Measurements from ENCODE around the gene MYO15B.

The MYO15B gene

DNA sequence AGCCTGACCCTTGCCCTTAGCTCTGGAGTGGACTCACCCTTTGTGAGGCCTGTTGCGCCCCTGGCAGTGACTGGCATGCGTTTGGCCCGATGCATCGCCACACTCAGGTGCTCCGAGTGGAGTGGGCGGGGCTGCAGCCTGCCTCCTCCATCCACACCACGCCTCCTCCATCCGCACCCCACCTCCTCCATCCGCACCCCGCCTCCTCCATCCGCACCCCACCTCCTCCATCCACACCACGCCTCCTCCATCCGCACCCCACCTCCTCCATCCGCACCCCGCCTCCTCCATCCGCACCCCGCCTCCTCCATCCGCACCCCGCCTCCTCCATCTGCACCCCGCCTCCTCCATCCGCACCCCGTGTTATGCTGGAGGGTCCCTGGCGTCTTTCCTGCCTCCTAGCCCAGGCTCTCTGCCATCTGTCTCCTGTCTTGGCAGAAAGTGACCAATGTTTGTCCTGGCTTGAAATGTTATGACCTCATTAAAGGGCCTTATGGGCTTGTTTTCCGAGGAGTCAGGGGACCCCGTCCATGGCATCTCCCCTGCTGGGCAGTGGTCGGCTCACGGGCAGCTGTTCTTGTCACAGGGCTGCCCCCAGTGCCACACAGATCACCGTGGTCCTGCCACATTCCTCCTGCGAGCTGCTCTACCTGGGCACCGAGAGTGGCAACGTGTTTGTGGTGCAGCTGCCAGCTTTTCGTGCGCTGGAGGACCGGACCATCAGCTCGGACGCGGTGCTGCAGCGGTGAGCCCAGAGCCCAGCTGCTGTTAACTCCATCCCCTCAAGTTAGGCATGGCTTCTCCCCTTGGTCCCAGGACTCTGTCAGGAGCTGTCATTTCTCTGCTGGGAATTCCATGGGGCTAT lies 28.7 kb upstream of the MYO15B start:
- no peak for DNase-seq

DNA sequence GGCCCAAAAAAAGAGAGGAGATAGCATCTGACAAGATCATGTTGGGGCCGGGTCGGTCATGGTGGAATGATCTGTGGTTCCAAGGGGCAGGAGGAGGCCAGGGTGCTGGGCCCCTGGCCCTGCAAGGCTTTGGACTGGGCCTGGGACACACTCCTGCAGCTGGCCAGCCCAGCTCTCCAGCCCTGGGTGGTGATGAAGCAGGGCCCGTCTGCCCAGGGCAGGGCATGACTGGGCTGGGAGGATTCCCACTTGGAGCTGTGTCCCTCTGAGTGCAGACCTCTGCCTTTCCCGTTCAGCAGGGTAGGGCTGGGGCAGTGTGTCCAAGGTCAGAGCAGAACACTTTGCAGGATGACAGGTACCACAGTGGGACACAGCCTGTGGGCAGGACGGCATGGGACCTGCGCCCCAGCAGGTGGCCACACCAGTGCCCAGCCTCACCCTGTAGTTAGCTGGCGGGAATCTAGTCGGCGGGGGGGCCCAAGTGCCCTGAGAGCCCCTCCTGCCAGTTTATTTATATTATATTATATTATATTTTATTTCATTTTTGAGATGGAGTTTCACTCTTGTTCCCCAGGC lies 27.6 kb upstream of the MYO15B start:
- DNase-seq: no peak

GRCh38 chr17:75561927-75562603 lies 25.5 kb upstream of the MYO15B start:
- no peak for DNase-seq

- DNase-seq: no peak
Measured at GRCh38 chr17:75563063-75563758, 24.4 kb upstream of the MYO15B start.

GRCh38 chr17:75564195-75564594 lies 23.4 kb upstream of the MYO15B start:
- DNase-seq: no peak

- no peak for DNase-seq
Measured at GRCh38 chr17:75565066-75565465, 22.5 kb upstream of the MYO15B start.

GRCh38 chr17:75565618-75566017 lies 22.0 kb upstream of the MYO15B start:
- DNase-seq: no peak

- DNase-seq: no peak
Measured at GRCh38 chr17:75566416-75566815, 21.2 kb upstream of the MYO15B start.

DNA sequence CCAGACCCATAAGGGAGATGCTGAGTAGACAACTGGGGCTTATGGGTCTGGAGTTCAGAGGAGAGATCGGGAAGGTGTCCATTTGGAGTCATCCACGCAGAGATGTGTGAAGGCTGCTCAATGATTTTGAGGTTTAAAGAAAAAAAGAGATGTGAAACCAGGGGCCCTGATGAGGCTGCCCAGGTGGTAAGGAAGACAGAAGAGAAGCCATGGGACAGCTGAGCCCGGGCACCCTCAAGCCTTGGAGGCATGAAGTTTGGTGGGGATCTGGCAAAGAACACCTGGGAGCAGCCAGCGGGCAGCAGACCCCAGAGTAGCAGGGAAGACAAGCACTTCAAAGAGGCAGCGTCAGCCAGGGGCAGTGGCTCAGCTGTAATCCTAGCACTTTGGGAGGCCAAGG lies 20.8 kb upstream of the MYO15B start:
- DNase-seq: no peak

DNA sequence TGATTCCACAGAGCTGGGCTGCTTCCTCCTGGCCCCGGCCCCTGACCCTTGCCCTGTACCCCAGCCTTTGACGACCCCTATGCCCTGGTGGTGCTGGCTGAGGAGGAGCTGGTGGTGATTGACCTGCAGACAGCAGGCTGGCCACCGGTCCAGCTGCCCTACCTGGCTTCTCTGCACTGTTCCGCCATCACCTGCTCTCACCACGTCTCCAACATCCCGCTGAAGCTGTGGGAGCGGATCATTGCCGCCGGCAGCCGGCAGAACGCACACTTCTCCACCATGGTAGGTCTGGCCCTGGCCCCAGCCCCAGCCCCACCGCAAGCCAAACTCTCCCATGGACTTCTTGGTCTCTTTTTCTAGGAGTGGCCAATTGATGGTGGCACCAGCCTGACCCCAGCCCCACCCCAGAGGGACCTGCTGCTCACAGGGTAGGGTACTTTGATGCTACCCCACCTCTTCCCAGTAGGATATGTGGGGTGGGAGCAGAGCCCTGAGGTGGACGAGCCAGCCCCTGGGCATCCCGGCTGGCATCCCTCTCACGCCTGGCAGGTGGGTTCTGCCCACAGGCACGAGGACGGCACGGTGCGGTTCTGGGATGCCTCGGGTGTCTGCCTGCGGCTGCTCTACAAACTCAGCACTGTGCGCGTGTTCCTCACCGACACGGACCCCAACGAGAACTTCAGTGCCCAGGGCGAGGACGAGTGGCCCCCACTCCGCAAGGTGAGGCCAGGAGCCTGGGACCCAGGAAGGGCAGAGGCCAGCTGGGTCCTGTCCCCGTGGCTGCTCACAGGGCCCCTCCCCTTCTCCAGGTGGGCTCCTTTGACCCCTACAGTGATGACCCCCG lies 19.0 kb upstream of the MYO15B start:
- DNase-seq: no peak

GRCh38 chr17:75570034-75570676 lies 17.4 kb upstream of the MYO15B start:
- no peak for DNase-seq

DNA sequence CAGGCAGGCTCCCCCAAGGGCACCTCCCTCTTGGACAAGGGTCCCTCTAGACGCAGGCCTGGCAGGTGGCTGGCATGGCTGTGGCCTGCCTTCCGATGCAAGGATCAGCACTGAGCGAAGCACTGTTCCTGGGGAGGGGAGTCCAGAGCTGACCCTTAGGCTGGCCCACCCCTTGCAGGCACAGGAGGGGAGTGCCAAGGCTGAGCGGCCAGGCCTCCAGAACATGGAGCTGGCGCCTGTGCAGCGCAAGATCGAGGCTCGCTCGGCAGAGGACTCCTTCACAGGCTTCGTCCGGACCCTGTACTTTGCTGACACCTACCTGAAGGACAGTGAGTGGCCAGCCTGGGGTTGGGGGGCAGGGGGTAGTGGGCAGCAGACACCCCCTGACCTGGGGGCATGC lies 16.8 kb upstream of the MYO15B start:
- DNase-seq: no peak

DNA sequence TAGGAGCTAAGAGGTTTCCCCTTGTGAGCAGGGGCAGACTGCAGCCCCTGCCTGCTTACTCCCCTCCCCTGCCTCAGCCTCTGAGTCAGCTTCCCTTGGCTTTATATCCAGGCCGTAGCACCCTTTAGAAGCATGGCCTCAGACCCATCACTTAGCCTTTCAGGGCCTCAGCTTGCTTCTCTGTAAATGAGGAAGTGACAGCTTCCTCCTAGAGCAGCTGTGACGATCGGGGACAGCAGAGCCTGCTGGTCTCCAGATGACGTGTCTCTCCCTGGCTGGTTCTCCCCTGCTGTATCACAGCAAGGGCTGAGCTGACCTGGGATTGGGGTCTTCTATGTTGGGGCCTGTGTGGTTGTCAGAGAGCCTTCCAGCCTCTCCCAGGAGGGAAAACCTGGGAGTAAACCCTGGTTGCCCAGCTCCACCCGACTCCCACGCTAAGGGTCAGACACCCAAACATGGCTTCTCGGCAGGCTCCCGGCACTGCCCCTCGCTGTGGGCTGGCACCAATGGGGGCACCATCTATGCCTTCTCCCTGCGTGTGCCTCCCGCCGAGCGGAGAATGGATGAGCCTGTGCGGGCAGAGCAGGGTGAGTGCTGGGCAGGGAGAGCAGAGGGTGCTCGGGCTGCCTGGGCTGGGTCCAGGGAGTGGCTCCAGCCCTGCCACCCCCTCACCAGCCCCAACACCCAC lies 16.3 kb upstream of the MYO15B start:
- no peak for DNase-seq

- no peak for DNase-seq
Measured at GRCh38 chr17:75571885-75572215, 15.8 kb upstream of the MYO15B start.

- no peak for DNase-seq
Measured at GRCh38 chr17:75572713-75573539, 14.7 kb upstream of the MYO15B start.

DNA sequence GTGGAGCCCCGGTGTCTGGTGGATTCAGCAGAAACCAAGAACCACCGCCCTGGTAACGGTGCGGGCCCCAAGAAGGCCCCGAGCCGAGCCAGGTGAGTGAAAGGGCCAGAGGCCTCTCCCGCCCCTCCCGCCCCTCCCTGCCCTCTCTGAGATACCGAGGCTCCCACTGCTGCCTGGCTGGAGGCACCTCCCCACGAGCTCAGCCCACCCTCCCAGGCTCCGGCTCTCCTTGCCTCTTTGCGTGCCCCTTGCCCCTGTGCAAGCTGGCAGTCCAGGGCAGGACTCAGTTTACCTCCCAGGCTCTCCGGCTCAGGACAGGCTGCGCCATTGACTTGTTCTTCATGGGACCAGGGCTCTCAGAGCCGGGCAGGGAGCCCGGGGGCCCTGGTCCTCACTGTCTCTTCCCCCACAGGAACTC lies 14.1 kb upstream of the MYO15B start:
- no peak for DNase-seq

GRCh38 chr17:75573994-75574393 lies 13.6 kb upstream of the MYO15B start:
- DNase-seq: no peak

GRCh38 chr17:75574404-75575036 lies 13.1 kb upstream of the MYO15B start:
- no peak for DNase-seq

DNA sequence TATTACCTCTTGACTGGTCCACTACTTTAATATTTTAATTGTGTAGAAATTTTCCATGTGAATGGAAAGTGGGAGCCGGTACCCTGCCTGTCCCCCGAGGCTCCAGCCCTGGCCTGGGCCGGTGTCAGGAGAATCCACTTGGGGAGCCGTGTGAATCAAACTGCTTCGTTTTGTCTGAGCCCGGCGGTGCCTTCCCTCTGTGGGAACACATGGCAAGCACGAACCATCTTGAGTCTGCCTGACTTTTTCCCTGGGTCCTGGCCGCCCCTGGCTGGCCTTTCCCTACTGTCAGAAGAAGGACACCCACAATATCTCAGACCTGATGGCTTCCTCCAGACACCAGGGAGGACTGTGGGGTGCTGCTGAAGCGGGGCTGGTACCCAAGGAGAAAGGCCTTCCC lies 12.4 kb upstream of the MYO15B start:
- no peak for DNase-seq

- DNase-seq: no peak
Measured at GRCh38 chr17:75575728-75576127, 11.9 kb upstream of the MYO15B start.

All from NCI-H1092 treated with DMSO at 0.1 percent for 48 hours (cell line).